Skeletal muscle cell (primary cell): Measurements from ENCODE around the gene PITX1.
"Not testable (repeated sequence)": the region's sequence is repeated elsewhere in the genome, so short reads cannot be mapped to it uniquely, and the experiment has no call there.

Experiments used
- DNase-seq: peaks from one replicate; pipeline ENCODE4 v3.0.0-alpha.2; 2010; ENCODE audit warnings: low read depth
- H3K4me3 ChIP-seq: 2 replicates; pipeline ENCODE4 v1.5.1; 2011; ENCODE audit warnings: low read depth, mild to moderate bottlenecking, control low read depth, low read length, moderate library complexity

The PITX1 gene

DNA sequence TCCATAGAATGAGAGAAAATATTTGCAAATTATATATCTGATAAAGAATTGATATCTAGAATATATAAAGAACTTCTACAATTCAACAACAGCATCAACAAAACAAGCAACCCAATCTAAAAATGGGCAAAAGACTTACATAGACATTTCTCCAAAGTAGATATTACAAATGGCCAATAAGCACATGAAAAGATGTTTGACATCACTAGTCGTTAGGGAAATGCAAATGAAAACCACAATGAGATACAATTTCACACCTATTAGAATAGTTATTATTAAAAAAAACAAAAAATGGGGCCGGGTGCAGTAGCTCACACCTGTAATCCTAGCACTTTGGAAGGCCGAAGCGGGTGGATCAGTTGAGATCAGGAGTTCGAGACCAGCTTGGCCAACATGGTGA is 41.9 kb downstream of the PITX1 start:
- DNase-seq, result no peak
- H3K4me3 ChIP-seq, result no peak overlapping the region

DNA sequence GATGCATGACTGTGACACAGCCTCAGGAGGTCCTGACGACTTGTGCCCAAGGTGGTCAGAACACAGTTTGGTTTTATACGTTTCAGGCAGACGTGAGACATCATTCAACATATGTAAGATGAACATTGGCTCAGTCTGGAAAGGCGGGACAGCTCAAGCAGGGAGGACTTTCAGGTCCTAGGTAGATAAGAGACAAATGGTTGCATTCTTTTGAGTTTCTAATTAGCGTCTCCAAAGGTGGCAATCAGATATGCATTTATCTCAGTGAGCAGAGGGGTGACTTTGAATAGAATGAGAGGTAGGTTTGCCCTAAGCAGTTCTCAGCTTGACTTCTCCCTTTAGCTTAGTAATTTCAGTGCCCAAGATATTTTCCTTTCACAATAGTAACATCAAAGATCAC is 43.8 kb downstream of the PITX1 start:
- not testable (repeated sequence) for H3K4me3 ChIP-seq, DNase-seq

DNA sequence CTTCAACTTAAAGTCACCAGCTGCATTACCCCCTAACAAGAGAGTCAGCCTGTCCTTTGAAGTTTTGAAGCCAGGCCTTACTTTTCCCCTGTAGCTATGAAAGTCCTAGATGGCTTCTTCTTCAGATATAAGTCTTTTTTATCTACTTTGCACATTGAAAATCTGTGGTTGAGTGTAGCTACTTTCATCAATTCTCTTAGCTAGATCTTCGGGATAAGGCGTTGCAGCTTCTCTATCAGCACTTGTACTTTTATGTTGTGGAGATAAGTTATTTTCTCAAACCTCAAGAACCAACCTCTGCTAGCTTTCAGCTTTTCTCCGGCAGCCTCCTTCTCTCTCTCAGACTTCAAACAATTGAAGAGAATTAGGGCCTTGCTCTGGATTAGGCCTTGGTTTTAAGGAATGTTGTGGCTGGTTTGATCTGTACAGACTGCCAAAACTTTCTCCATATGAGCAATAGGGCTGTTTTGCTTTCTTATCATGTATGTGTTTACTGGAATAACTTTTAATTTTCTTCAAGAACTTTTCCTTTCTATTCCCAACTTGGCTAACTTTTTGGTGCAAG is 44.7 kb downstream of the PITX1 start:
- no peak overlapping the region for H3K4me3 ChIP-seq
- DNase-seq, result no peak

DNA sequence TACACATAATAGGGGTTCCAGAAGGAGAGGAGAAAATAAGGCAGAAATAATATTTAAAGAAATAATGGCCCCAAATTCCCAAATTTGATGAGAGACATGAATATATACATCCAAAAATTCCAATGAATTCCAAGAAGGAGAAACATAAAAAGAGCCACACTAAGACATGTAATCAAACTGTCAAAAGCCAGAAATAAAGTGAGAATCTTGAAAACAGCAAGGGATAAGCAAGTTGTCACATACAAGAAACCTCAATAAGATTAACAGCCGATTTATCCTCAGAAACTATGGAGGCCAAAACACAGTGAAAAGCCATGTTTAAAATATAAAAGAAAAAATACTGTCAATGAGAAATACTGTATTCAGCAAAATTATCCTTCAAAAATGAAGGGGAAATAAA is 51.8 kb downstream of the PITX1 start:
- no peak for DNase-seq
- no peak overlapping the region for H3K4me3 ChIP-seq

DNA sequence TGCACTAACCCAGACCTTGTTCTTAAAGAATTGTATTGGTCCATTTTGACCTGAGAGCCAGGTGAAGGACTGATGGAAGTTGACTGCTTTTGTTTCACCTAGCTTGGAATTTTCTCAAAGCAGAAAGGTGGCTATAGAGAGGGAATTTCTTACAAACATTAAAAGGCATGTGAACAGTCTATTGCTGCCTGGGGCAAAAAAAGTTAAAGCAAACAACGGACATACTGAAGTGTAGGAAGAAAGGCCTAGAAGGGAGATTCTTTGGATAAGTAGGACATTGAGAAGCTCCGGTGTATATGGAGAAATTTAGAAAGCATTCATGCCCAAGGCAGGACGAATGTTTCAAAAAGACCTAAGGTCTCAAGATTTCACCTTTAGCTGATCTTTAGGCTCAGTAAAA is 54.6 kb downstream of the PITX1 start:
- H3K4me3 ChIP-seq, result no peak overlapping the region
- no peak for DNase-seq
